H9 (cell line): ENCODE data around the gene ACTL7B. TPM values are rescaled to one million over a fixed set of nuclear protein-coding genes. Genes with fewer than 3 reads are reported as not detected.

Source experiments
- DNase-seq: peaks from one replicate; pipeline ENCODE4 v3.0.0-alpha.2; 2017
- H2AFZ ChIP-seq: one replicate; pipeline ENCODE4 v1.6.1; 2013; ENCODE audit warnings: mild to moderate bottlenecking, low read length, control low read depth, moderate library complexity
- H2AK5ac ChIP-seq: 2 replicates; pipeline ENCODE4 v1.6.1; 2013; ENCODE audit warnings: low read length, control low read depth, mixed read lengths; ENCODE audit not compliant: insufficient read length
- H2BK120ac ChIP-seq: one replicate; pipeline ENCODE4 v1.6.1; 2013; ENCODE audit warnings: low read depth, mild to moderate bottlenecking, low read length, control low read depth, inconsistent platforms; ENCODE audit not compliant: poor library complexity, severe bottlenecking
- H2BK12ac ChIP-seq: 2 replicates; pipeline ENCODE4 v1.6.1; 2013; ENCODE audit warnings: low read length, control low read depth, mixed read lengths, low read depth; ENCODE audit not compliant: insufficient read length
- H2BK15ac ChIP-seq: 2 replicates; pipeline ENCODE4 v1.6.1; 2013; ENCODE audit warnings: low read depth, low read length, control low read depth
- H2BK20ac ChIP-seq: one replicate; pipeline ENCODE4 v1.6.1; 2013; ENCODE audit warnings: low read depth, mild to moderate bottlenecking, low read length, control low read depth, inconsistent platforms; ENCODE audit not compliant: poor library complexity, severe bottlenecking
- H2BK5ac ChIP-seq: 2 replicates; pipeline ENCODE4 v1.6.1; 2013; ENCODE audit warnings: low read length, control low read depth, mixed read lengths; ENCODE audit not compliant: insufficient read length
- H3K14ac ChIP-seq: 2 replicates; pipeline ENCODE4 v1.6.1; 2013; ENCODE audit warnings: low read length, control low read depth; ENCODE audit not compliant: insufficient read depth
- H3K18ac ChIP-seq: 2 replicates; pipeline ENCODE4 v1.6.1; 2013; ENCODE audit warnings: low read depth, mild to moderate bottlenecking, mixed read lengths, low read length, control low read depth; ENCODE audit not compliant: insufficient read length
- H3K23ac ChIP-seq: 2 replicates; pipeline ENCODE4 v1.6.1; 2013; ENCODE audit warnings: low read length, control low read depth, mixed read lengths, low read depth; ENCODE audit not compliant: insufficient read length
- H3K23me2 ChIP-seq: 2 replicates; pipeline ENCODE4 v1.6.1; 2013; ENCODE audit warnings: low read depth, mild to moderate bottlenecking, mixed read lengths, low read length, control low read depth; ENCODE audit not compliant: insufficient read length, poor library complexity, severe bottlenecking
- H3K27ac ChIP-seq: 2 replicates; pipeline ENCODE4 v1.5.1; 2013; ENCODE audit warnings: low read length, control low read depth, mixed read lengths, low read depth; ENCODE audit not compliant: insufficient read length
- H3K27me3 ChIP-seq: 2 replicates; pipeline ENCODE4 v1.6.1; 2013; ENCODE audit warnings: low read length, control low read depth, inconsistent platforms; ENCODE audit not compliant: insufficient read depth
- H3K4ac ChIP-seq: 2 replicates; pipeline ENCODE4 v1.6.1; 2013; ENCODE audit warnings: low read depth, mild to moderate bottlenecking, control low read depth, inconsistent platforms, low read length, moderate library complexity
- H3K4me1 ChIP-seq: 2 replicates; pipeline ENCODE4 v1.6.1; 2013; ENCODE audit warnings: low read length, control low read depth, inconsistent platforms; ENCODE audit not compliant: insufficient read depth
- H3K4me2 ChIP-seq: 2 replicates; pipeline ENCODE4 v1.6.1; 2013; ENCODE audit warnings: low read length, control low read depth, mixed read lengths; ENCODE audit not compliant: insufficient read length, insufficient read depth
- H3K56ac ChIP-seq: 2 replicates; pipeline ENCODE4 v1.6.1; 2013; ENCODE audit warnings: low read depth, mild to moderate bottlenecking, mixed read lengths, low read length, control low read depth; ENCODE audit not compliant: insufficient read length
- H3K79me1 ChIP-seq: 2 replicates; pipeline ENCODE4 v1.6.1; 2013; ENCODE audit warnings: low read depth, mild to moderate bottlenecking, moderate library complexity, low read length, control low read depth, inconsistent platforms; ENCODE audit not compliant: insufficient read depth, poor library complexity, severe bottlenecking
- H3K79me2 ChIP-seq: 2 replicates; pipeline ENCODE4 v1.6.1; 2013; ENCODE audit warnings: low read length, control low read depth, inconsistent platforms; ENCODE audit not compliant: insufficient read depth
- H3K9ac ChIP-seq: 2 replicates; pipeline ENCODE4 v1.6.1; 2013; ENCODE audit warnings: low read length, control low read depth, mixed read lengths; ENCODE audit not compliant: insufficient read length; ENCODE audit errors: extremely low read depth
- H3K9me3 ChIP-seq: one replicate; pipeline ENCODE4 v1.6.1; 2013; ENCODE audit warnings: low read depth, low read length, inconsistent platforms; ENCODE audit not compliant: control insufficient read depth
- H3T11ph ChIP-seq: one replicate; pipeline ENCODE4 v1.6.1; 2013; ENCODE audit warnings: mild to moderate bottlenecking, low read length, control low read depth, inconsistent platforms
- H4K20me1 ChIP-seq: one replicate; pipeline ENCODE4 v1.6.1; 2013; ENCODE audit not compliant: control insufficient read depth, insufficient read length, insufficient read depth
- H4K5ac ChIP-seq: 2 replicates; pipeline ENCODE4 v1.6.1; 2013; ENCODE audit warnings: low read depth, mild to moderate bottlenecking, mixed read lengths, low read length, control low read depth; ENCODE audit not compliant: insufficient read length
- H4K8ac ChIP-seq: replicated peaks from 2 replicates; pipeline ENCODE4 v1.6.1; 2013; ENCODE audit warnings: low read length, control low read depth, mixed read lengths, low read depth; ENCODE audit not compliant: insufficient read length
- H4K91ac ChIP-seq: 2 replicates; pipeline ENCODE4 v1.6.1; 2013; ENCODE audit warnings: low read depth, mild to moderate bottlenecking, moderate library complexity, mixed read lengths, low read length, control low read depth; ENCODE audit not compliant: insufficient read length
- H3K27ac Mint-ChIP-seq, 3 experiments: 2 replicates in 2 of 3; 3 replicates in 1 of 3; pipeline ENCODE4 v1.8.0; 2020 to 2021; ENCODE audit warnings: mixed read lengths in 3 of 3, mild to moderate bottlenecking in 1 of 3, moderate library complexity in 1 of 3
- H3K27me3 Mint-ChIP-seq: 2 replicates; pipeline ENCODE4 v1.8.0; 2021; ENCODE audit warnings: low read depth, mild to moderate bottlenecking, moderate library complexity, mixed read lengths
- H3K36me3 Mint-ChIP-seq, 3 experiments: 2 replicates in 2 of 3; 3 replicates in 1 of 3; pipeline ENCODE4 v1.8.0; 2020 to 2021; ENCODE audit warnings: low read depth in 3 of 3, mixed read lengths in 3 of 3; ENCODE audit not compliant: insufficient read depth in 1 of 3
- H3K4me1 Mint-ChIP-seq, 2 experiments: 2 replicates each; pipeline ENCODE4 v1.8.0; 2020; ENCODE audit warnings: mixed read lengths in 2 of 2
- H3K4me3 Mint-ChIP-seq, 2 experiments: 2 replicates in 1 of 2; 3 replicates in 1 of 2; pipeline ENCODE4 v1.8.0; 2020 to 2021; ENCODE audit warnings: mild to moderate bottlenecking in 2 of 2, mixed read lengths in 2 of 2, moderate library complexity in 1 of 2
- H3K9me3 Mint-ChIP-seq, 2 experiments: 2 replicates in 1 of 2; 3 replicates in 1 of 2; pipeline ENCODE4 v1.8.0; 2020; ENCODE audit warnings: mild to moderate bottlenecking in 2 of 2, mixed read lengths in 2 of 2, moderate library complexity in 1 of 2
- CTCF ChIP-seq: fragments of 200-600 bp; sonication (generic); conservative IDR thresholded peaks from 3 replicates; pipeline ENCODE4 v1.8.0; 2021; ENCODE audit warnings: antibody characterized with exemption, mild to moderate bottlenecking
- WGBS: extraction: QIAGEN DNeasy Blood & Tissue Kit; methylation state at CpG from one replicate; pipeline ENCODE4 v1.1.7; 2013; ENCODE audit warnings: missing lambda C conversion rate, low lambda C conversion rate, mixed read lengths; ENCODE audit not compliant: insufficient read length; ENCODE audit errors: extremely low coverage; 5-methylcytosine and 5-hydroxymethylcytosine counted together
- total RNA-seq: library from RNA; stranded (reverse); gene quantifications from 2 replicates; pipeline ENCODE4 v1.2.1, GENCODE V29; 2021

The ACTL7B gene
- total RNA-seq, 1 experiment from 2014 or later = 0.09 TPM

- Histone ChIP-seq H3K14ac (no peak overlapping the region), H2AK5ac (no peak overlapping the region), H2BK12ac (no peak overlapping the region), H3K9ac (no peak overlapping the region), H3K4me2 (no peak overlapping the region), H2BK5ac (no peak overlapping the region), H3K27ac (no peak overlapping the region), H3K18ac (no peak overlapping the region), H3K79me2 (no peaks in the 10 kb centered on the region), H2BK120ac (no peak overlapping the region), H3K23me2 (no peaks in the 10 kb centered on the region), H3K79me1 (no peaks in the 10 kb centered on the region), H3K56ac (no peak overlapping the region), H2AFZ (no peak overlapping the region), H2BK15ac (no peak overlapping the region), H3K4me1 (no peaks in the 10 kb centered on the region), H4K8ac (no peak overlapping the region), H3T11ph (no peak overlapping the region), H3K23ac (no peak overlapping the region), H4K20me1 (no peaks in the 10 kb centered on the region), H2BK20ac (no peak overlapping the region), H3K4ac (no peak overlapping the region), H3K27me3 (no peaks in the 10 kb centered on the region), H4K91ac (no peak overlapping the region), H4K5ac (no peak overlapping the region), H3K9me3 (no peaks in the 10 kb centered on the region)
- TF ChIP-seq CTCF = no peak
- no peaks in the 10 kb centered on the region for H3K9me3 Mint-ChIP-seq
- WGBS = no CpG with 5 or more reads among the region's 2 CpGs
- no peak overlapping the region for H3K27ac Mint-ChIP-seq
- H3K27me3 Mint-ChIP-seq = peaks cover 3% of the 10 kb centered on the region
- DNase-seq = no peak
- peaks cover 4 to 8% of the 10 kb centered on the region in 2 experiments for H3K4me1 Mint-ChIP-seq
- no peak overlapping the region for H3K4me3 Mint-ChIP-seq
- H3K36me3 Mint-ChIP-seq = no peaks in the 10 kb centered on the region
Measured at GRCh38 chr9:108844856-108845255, 10.9 kb downstream of the ACTL7B start.
